Hematopoietic multipotent progenitor cell treated with erythropoietin and hydrocortisone succinate and interleukin-3 and kit ligand, for 17 days (in vitro differentiated cells): ENCODE data around the gene KDM4B.
A peak's percentile ranks its signal among the peaks of the same experiment; 100 is the strongest.

ENCODE experiments used
- DNase-seq: peaks from one replicate; pipeline ENCODE4 v3.0.0-alpha.2; 2015; ENCODE audit warnings: low spot score

Gene KDM4B

GRCh38 chr19:5086725-5087439 lies 118.0 kb downstream of the KDM4B start:
- DNase-seq, result no peak

GRCh38 chr19:5089283-5089682 lies 120.4 kb downstream of the KDM4B start:
- no peak for DNase-seq

- DNase-seq, result no peak
These were observed 121.6 kb downstream of the KDM4B start for GRCh38 chr19:5090465-5091017.

GRCh38 chr19:5091018-5091683 lies 122.2 kb downstream of the KDM4B start:
- DNase-seq, result peak; percentile 77

- peak; percentile 14 for DNase-seq
These were observed 123.0 kb downstream of the KDM4B start for GRCh38 chr19:5091684-5092480.

- no peak for DNase-seq
These were observed 123.5 kb downstream of the KDM4B start for GRCh38 chr19:5092481-5092843.

- DNase-seq, result no peak
These were observed 124.5 kb downstream of the KDM4B start for GRCh38 chr19:5093297-5093928.

GRCh38 chr19:5093948-5094718 lies 125.2 kb downstream of the KDM4B start:
- no peak for DNase-seq

- no peak for DNase-seq
These were observed 126.1 kb downstream of the KDM4B start for GRCh38 chr19:5094768-5095567.

GRCh38 chr19:5095568-5095850 lies 126.6 kb downstream of the KDM4B start:
- no peak for DNase-seq

- no peak for DNase-seq
These were observed 127.6 kb downstream of the KDM4B start for GRCh38 chr19:5096536-5096935.

- DNase-seq, result no peak
These were observed 128.5 kb downstream of the KDM4B start for GRCh38 chr19:5097331-5097930.

GRCh38 chr19:5097959-5098623 lies 129.2 kb downstream of the KDM4B start:
- DNase-seq, result no peak

GRCh38 chr19:5098646-5099045 lies 129.7 kb downstream of the KDM4B start:
- no peak for DNase-seq

GRCh38 chr19:5099701-5100221 lies 130.8 kb downstream of the KDM4B start:
- DNase-seq, result no peak

GRCh38 chr19:5101871-5102270 lies 133.0 kb downstream of the KDM4B start:
- no peak for DNase-seq

- no peak for DNase-seq
These were observed 133.6 kb downstream of the KDM4B start for GRCh38 chr19:5102520-5102919.

GRCh38 chr19:5103061-5103701 lies 134.3 kb downstream of the KDM4B start:
- no peak for DNase-seq

- no peak for DNase-seq
These were observed 135.0 kb downstream of the KDM4B start for GRCh38 chr19:5103812-5104410.
